Fibroblast of the conjunctiva (primary cell): ENCODE results near the gene SLC24A3.

Source experiments
- DNase-seq: peaks from one replicate; pipeline ENCODE4 v3.0.0-alpha.2; 2010; ENCODE audit warnings: low read depth

The SLC24A3 gene

DNA sequence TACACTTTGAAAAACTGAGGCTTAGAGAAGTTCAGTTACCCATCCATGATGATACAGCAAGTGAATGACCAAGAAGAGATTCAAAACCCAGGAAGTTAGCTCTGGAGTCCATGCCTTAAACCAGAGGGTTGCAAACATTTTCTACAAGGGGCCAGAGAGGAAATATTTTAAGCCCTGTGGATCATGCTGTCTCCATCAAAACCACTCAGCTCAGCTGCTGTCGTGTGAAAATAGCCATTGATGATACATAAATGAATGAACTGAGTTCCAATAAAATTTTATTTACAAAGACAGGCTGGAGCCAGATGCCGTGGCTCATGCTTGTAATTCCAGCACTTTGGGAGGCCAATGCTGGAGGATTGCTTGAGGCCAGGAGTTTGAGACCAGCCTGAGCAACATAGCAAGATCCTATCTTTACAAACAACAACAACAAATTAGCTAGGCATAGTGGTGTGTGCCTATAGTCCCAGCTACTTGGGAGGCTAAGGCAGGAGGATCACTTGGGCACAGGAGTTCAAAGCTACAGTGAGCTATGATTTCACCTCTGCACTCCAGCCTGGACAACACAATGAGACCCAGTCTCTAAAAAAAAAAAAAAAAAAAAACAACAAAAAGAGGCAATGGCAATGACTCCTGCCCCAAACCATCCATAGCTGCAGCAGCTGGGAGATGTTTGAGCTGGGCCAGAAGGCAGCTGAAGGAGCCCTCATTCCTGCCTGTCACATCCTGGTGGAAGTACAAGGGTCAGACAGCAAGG is 501.6 kb downstream of the SLC24A3 start:
- DNase-seq: no peak

DNA sequence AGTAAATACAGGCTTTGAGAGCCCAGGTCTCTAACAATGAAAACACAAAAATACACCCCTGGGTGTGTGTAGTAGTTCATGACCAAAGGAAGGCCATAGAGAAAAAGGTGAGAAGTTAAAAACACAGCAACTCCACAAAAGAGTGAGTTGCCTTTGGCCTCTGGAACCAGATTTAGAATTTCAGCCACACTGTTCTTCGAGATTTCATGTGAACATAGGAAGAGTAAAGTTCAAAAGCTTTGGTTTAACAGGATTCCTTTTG is 502.1 kb downstream of the SLC24A3 start:
- no peak for DNase-seq

DNA sequence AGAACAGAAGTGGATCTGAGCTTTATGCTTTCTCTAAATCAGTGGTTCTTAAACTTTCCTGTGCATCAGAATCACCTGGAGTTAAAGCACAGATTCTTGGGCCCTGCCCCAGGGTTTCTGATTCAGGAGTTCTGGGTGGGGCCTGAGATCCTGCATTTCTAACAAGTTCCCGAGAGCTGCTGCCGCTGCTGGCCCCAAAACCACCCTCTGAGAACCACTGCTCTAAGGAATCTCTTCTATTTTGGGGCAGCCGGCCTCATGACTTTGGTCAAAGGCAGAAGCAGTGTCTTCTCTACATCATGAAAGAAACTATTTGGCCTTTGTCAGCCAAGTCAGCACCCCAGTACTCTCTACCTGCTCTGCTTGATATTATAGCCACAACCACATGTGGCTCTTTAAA is 503.5 kb downstream of the SLC24A3 start:
- no peak for DNase-seq

DNA sequence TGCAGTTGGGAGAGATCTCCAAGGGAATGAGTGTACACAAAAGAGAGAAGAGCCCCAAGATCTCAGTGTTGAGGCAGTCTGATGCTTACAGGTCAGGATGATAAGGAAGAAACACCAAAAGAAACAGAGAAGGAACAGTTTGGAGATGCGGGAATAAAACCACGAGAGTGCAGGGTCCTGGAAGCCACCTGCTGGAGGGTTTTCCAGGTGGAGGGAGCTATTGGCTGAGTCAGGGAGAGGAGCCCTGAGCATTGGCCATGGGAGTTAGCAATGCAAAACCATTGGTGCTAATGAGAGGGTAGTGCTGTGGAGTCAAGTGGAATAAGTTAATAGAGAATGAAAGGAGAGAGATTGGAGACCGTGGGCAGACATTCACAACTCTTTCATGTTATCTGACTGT is 506.4 kb downstream of the SLC24A3 start:
- no peak for DNase-seq

DNA sequence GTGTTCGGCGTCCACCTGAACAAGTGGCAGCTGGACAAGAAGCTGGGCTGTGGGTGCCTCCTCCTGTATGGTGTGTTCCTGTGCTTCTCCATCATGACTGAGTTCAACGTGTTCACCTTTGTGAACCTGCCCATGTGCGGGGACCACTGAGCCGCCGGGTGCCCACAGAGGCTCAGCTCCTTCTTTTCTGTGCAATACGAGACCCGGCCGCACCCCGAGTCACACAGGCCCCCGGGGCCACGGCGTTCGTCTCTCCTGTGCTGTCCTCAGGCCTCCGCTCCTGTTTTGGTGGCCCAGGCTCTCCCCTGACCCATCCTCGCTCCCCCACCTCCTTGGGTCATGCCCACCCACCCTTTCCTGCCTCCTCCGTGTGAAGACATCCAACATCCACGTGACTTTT is 508.5 kb downstream of the SLC24A3 start:
- DNase-seq: no peak

DNA sequence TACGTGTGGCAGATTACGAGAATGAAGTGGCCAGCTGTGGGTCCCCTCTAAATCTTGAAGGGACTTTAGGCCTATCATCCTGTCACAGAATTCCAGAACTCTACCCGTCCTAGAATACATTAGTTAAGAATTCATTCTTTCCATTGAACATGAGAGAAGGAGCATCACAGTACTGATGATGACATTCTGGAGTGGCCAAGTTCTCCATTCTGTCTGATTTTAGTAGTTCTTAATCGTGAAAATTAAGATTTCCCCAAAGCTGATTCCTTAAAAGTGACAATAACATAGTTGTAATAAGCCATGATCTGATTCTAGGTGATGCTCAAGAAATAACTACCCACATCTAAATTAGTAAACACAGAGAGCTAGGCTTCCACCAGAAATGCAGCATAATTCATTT is 510.6 kb downstream of the SLC24A3 start:
- no peak for DNase-seq

DNA sequence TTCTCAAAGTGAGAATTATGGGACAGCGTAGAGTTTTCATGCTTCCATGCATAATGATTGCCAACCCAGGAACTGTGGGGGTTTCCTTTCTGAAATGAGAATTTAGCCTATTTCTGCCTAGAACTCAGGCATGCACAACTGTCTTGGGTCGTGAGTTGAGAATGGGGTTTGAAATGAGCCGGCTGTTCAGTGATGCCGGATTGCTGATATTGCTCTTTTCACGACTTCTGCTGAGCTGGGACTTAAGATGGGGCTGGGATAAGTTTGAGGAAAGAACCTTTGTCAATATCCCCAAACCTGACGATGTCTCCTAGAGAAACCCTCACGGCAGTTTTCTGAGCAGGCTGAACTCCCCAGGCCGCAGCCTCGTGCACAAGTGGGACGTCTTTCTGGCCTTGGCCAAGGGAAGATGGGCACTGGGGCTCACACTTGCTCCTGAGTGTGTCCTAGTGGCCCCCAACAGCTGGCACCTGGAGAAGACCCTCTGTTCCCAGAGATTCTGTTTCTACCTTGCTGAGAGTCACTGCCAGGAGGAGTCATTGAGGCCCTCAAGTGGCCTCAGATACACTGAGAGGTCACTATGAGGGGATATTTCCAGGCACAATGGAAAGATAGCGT is 511.5 kb downstream of the SLC24A3 start:
- no peak for DNase-seq

DNA sequence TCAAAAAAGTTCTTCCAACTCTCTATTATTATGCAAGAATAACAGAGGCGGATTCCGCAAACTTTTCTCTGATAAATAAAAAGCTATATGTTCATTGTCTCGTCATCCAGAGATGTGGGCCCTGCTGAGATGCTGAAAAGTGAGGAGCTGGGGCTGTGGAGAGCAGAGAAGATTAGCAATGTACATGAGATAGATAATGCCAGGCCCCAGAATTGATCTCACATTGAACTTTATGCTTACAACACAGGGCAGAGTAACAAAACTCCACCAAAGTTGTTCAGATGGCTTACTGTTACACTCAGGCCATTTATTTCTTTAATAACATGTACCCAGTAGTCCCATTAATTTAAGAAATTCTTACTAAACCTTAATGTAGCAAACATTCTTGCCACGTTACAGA is 512.9 kb downstream of the SLC24A3 start:
- no peak for DNase-seq

DNA sequence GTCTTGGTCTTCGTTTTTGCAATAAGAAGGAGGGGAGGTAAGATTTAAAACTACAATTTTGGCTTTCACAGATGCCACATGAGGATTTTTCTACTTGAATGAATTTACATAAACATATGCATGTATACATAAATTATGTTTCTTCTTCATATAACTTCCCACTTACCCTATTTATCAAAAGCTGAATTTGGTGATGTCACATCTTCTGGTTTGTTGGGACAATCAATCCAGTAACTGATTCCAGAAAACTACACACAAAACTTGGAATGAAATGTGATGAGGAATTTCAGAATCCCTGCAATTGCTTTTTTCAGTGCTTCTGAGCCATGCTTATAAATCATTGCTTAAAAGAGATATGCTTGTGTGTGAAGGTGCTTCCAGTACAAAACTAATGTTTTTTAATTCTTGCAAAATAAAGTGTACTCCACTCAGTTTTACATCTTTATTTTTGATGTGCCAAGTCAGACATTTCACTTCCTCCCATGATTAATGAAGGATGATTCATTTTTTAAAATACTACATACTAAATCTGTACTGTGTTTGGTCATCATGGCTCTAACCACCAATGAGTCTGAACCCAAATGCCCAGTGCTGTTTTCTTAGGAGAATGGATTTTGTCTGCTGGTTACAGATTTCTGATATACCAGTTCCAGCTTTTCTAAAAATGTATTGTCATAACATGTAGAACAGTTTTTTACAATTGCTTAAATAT is 513.5 kb downstream of the SLC24A3 start:
- DNase-seq: no peak

DNA sequence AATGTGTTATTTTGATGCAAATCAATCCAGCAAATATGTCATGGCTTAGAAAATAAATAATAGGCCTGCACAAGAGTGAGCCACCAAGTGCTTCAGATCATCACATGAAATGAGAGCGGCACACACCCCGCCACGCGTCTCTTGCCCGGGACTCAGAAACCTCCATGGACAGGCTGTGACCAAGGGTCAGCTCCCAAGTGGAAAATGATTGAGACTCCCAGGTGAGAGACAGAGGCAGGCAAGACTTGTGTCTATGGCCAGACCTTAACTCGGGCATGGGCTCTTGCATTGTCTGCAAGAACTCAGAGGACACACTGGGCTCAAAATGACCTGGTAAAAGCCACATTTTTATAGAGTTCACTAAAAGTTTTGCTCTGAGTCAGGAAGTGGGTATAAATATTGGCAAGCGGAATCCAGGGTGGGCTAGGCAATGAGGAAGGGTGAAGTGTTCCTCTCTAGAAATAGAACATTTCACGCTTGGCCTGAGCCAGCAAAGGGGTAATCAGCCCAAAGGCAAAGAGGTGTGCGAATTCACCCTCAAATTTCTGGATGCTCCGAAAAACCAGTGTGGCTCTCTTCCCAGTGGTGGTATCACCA is 514.9 kb downstream of the SLC24A3 start:
- DNase-seq: no peak

DNA sequence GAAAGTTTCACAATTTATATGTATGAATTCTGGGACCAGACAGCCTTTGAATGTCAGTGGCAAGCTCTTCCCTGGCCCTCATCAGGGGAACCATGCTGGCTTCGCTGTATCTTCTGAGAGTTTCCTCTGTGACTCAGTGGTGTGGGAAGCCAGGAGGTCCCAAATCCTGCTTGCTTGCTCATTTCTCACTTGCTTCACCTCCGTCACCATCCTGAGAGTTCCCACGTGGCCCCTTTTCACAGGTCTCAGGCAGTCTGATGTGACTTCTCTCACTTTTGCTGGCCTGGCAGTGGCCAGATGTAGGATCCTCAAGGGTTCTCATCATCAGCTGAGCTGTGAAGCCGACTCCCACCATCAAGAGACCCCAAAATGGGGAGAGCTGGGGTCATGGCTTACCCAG is 517.2 kb downstream of the SLC24A3 start:
- DNase-seq: no peak

DNA sequence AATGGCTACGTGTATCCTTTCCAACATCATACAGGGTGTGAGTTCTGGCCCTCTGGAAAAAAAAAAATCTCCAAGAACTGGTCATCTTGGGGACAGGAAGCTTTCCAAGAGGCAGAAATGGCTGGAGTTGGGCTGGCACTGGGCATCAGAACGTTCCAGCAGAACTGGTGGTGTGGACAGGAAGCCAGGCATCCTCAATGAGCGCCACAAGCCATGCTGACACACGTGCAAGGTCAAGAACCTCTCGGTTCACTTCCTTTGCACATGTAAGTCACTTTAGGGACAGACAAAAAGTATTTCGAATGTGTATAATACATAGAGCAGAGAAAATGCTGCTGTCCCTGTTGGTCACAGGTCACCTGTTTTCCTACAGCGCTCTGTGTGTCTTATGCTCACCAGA is 518.3 kb downstream of the SLC24A3 start:
- no peak for DNase-seq

DNA sequence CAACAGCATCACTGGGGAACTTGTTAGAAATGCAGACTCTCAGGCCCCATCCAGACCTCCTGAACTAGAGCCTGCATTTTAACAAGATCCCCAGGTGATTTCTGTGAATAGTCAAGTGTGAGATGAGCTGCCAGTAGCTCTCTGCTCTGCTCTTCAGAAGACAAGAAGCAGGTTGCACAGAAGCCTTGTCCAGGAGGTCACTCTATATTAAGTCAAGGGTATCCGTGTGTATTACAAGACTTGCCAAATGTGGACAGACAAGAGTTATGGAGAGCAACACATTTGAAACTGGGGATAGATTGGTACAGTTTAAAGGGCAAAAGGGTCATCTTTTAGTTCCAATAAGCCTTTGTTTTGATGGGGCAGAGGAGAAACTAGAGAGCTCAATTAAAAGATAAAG is 522.4 kb downstream of the SLC24A3 start:
- no peak for DNase-seq

DNA sequence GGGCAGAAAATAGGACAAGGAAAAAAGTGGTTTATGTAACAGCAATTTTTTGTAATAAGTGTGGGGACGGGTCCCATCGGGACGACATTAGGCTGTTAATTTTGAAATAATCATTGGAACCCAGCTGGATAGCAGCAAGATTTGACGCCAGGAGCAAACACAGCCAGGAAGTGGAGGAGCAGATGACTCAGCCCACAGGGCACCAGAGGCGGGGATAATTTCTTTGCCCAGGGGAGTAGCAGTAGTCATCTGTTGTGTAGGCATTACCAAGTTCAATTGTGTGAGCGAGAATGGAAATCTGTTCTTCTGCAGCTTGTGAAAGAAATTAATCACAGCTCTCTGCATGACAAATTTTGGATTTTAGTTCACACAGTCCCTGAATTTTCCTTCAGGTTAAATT is 523.0 kb downstream of the SLC24A3 start:
- peak; percentile 60 for DNase-seq

DNA sequence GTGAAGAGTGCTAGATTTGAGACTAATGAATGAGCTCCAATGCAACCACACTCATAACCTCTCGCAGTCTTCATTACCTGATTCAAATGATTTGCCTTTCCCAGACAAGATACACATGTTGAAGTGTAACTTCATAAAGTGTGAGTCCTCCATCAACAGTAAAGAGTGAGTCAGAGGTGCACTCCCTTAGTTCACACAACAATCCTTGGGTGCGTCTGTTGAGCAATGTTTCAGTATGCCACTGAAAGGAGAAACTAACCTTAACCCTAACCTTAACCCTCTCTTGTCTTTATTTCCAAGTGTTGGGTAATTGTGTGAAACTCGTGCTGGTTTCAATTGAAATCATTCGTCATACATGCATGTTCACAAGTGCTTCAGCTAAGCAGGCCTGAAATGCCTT is 524.6 kb downstream of the SLC24A3 start:
- peak; percentile 61 for DNase-seq

DNA sequence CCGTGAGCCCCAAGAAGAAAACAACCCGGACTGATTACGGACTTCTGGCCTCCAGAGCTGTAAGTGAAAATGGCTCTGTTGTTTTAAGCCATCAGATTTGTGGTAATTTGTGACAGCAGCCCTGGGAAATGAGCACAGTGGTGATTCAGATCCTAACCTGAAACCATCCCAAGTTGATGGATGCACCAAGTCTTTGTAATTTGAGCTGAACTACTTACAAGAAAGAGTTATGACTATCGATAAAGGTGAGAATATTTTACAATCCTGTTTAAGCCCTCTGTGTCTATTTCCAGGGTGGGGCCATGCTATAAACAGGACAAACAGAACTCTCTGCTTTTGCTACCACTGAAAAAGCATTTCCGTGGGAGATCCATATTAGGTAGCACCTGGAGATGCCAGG is 526.5 kb downstream of the SLC24A3 start:
- no peak for DNase-seq

DNA sequence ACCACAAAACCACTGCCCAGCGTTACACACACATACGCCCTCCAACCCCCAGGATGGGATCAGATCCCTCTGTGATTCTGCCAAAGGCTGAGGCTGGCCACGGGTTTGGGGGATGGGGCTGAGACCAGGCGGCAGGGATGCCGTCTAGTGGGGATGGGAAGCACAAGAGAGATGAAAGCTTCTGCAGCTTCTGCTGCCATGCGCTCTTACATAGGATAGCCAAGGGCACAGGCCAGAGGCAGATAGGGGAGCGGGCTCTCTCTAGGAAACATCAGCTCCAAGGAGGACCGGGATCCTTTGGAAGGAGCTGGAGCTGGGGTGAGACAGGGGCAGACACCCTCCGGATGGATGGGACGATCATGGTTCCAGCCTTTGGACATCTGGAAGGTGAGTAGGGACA is 526.9 kb downstream of the SLC24A3 start:
- DNase-seq: no peak

DNA sequence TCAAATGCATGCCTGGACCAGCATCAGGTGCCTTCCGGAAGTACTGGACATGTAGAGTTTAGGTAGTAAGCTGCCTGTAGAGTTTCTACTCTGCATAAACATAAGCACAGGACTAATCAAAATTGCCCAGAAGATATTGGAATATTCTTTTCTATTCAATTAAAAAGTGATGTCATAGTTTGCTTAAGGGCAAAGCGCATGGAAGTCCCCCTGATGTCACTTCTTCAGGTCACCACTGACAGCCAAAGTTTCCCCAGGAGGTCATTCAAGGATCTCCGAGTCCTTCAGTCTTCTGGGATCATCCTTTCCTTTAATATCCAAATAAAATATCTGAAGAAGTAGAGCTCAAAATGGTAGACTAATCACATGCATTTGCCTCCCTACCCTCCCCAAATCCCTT is 528.1 kb downstream of the SLC24A3 start:
- DNase-seq: no peak

DNA sequence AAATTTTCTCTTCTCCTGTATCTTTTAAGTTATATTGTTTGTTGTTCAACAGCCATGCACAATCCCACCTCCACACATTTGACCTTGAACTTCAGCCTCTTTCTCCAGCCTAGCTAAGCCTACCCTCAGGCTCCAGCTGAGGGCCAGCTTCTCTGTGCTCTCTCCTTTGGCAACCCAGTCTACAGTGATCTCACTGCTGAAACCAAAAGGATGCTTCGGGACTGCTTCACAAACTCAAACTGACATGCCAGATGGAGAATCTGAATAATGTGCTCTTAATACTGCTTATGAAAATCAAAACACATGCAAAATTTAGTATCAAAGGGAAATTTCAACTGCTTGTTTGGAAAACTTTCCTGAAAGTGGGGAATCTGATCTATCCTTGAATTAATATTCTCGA is 529.5 kb downstream of the SLC24A3 start:
- no peak for DNase-seq

DNA sequence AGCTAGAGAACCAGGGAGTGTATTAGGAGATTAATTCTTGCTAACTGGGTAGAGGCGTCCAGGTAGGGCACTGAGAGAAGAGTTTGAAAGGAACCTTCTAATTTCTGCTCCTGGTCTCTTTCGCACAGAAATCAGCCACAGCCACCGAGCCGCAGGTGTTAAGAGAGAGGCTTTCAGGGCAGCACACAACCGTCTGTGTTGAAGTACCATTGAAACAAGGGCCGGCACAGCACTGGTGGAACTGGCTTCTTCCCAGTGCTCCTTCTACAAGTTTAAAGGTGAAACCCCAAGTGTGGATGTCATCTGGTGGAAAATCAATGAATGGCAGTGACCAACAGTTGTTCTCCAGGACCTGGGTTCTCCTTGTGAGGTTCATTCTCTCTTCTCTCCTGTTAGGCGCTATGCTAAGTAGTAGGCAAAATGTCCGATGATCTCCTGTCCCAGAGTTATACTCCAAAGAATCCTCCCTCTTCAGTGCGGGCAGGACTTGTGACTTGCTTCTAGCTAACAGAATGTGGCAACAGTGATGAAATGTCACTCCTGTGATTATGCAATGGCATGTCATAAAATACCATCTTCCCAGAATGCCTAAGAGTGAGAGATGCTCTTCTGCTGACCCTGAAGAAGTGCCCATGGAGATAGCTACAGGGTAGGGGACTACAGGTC is 530.7 kb downstream of the SLC24A3 start:
- no peak for DNase-seq

DNA sequence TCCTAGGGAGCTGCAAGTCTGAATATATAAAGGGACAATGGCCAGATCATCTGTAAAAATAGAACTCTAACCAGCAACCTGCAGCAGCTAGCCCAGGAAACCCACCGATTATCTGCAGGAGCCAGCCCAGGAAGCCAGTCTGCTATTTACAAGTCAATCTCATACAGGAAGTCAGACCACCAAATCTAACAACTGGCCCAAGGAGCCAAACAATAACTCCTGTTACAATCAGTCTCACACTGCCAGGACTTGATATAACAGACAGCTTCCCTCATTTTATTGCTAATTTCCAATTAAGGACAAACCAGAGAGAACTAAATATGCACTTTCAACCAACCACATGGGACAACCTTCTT is 531.2 kb downstream of the SLC24A3 start:
- DNase-seq: no peak

DNA sequence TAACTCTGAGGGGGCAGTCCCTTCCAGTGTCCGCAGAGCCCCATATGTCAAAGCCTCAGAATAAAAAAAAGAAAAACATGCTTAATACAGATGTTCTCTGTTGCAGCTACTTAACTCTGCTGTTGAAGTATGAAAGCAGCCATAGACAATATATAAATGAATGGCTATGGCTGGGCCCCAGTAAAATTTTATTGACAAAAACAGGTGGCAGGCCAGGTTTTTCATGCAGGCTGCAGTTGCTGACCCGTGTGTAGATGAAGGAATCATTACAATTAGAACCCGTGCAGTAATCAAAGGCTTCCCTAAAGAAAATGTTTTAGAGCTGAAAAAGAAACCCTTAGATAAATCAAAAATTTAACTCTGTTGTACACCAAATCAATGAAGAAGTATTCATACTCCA is 532.7 kb downstream of the SLC24A3 start:
- no peak for DNase-seq

DNA sequence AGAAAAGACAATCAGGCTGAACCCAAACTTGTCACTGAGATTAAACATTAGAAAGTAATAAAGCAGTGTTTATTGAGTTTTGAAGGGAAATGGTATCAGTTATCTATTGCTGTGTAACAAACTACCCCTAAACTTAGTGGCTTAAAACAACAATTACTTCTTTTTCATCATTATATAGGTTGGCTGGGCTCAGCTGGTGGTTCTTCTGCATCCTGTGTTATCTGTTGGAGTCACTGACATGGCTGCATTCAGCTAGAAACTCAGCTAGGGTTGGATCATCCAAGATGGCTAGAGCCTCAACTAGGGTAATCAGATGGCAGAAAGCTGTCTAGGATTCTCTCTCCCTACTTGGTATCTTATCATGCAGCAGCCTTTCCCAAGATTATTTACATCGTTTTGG is 533.1 kb downstream of the SLC24A3 start:
- DNase-seq: no peak
